Left lung (tissue), 10 donors: ENCODE data around the gene PTDSS2. TPM values are rescaled to one million over a fixed set of nuclear protein-coding genes. Genes with fewer than 3 reads are reported as not detected.

Experiments used
- ATAC-seq: fragments of 200-7000 bp; cut with Tn5 transposase; one replicate; pipeline ENCODE4 v1.9.1; 2020; ENCODE audit warnings: moderate library complexity
- DNase-seq, 4 donors: peaks; one replicate each; pipeline ENCODE4 v3.0.0-alpha.2; 2013 to 2020
- H3K27ac ChIP-seq, 2 donors: fragments of 200-600 bp; sonication (generic) in 1 of 2; one replicate each; pipeline versions ENCODE4 v1.5.0 to v1.8.0; 2020 to 2021
- H3K27me3 ChIP-seq, 2 donors: fragments of 200-600 bp; sonication (generic) in 1 of 2; one replicate each; pipeline versions ENCODE4 v1.5.0 to v1.8.0; 2020 to 2021
- H3K36me3 ChIP-seq, 2 donors: fragments of 200-600 bp; sonication (generic) in 1 of 2; one replicate each; pipeline versions ENCODE4 v1.5.0 to v1.8.0; 2020 to 2021
- H3K4me1 ChIP-seq, 2 donors: fragments of 200-600 bp; one replicate each; pipeline ENCODE4 v1.8.0; 2021
- H3K4me3 ChIP-seq, 2 donors: fragments of 200-600 bp; sonication (generic) in 1 of 2; one replicate each; pipeline versions ENCODE4 v1.5.0 to v1.8.0; 2020 to 2021; ENCODE audit warnings: mild to moderate bottlenecking in 1 of 2
- H3K9me3 ChIP-seq, 2 donors: fragments of 200-600 bp; sonication (generic) in 1 of 2; one replicate each; pipeline versions ENCODE4 v1.5.0 to v1.8.0; 2020 to 2021
- intact Hi-C, 2 donors: fragments of 100-400 bp; cut with DNase I; formaldehyde crosslinking; loops; one replicate each; pipeline versions ENCODE4 v1.11.2 to v1.14.2; 2022
- polyA plus RNA-seq, 6 donors: library from polyadenylated mRNA; unstranded; fragments of 120-200 nt; gene quantifications; one replicate each; pipeline ENCODE4 v1.2.1, GENCODE V29; 2013; ENCODE audit not compliant: insufficient read length in 6 of 6
- total RNA-seq, 2 donors: library from RNA; stranded (reverse); fragmentation: NEBNext Ultra II Directional; extraction: Animal tissue kit (Norgen Biotek cat#: 25700); gene quantifications; one replicate each; pipeline ENCODE4 v1.2.1, GENCODE V29; 2021
- TF ChIP-seq, protein P1 (sequence below), 2 donors: fragments of 200-600 bp; sonication (generic) in 1 of 2; IDR thresholded peaks; one replicate each; pipeline versions ENCODE4 v1.5.0 to v1.8.0; 2021; ENCODE audit warnings: antibody characterized with exemption in 2 of 2
- donor health status: DM: no; HTN: yes; CAD: no.
- donor health status: DM: no; HTN: no; CAD: no.

The PTDSS2 gene
- total and polyA plus RNA-seq, 8 donors, result 21.5 to 30.3 (median 25.7) TPM

DNA sequence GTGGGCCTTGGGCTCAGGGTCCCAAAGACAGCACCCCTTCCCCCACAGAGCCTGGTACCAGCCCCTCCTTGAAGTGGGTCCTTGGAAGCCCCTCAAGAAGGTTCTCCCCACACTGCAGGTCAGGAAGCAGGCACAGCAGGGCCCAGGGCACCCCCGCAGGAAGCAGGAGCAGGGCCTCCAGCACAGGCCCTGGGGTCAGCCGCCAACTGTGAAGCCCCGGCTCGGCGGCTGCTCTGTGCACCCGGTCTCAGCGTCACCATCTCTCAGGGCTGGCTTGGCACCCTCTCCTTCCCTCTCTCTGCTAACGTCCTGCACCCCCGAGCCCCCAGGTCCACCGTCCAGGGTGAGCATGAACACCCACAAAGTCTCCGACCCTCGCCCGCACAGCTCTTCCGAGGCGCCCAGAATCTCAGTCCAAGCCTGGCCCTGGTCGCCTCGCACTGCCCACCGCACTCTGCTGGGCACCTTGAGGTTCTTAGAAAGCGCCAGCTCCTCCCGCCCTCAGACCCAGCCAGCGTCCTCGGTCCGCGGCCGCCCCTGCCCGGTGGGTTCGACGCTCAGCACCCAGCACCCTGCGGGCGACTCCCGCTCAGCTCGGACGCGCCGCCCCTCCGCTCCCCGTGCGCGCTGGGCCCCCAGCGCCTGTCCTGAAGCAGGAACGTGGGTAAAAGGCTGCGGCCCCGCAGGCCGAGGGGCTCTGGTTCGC, 33.9 kb upstream of the PTDSS2 start:
- Histone ChIP-seq H3K9me3 (no peaks in the 10 kb centered on the region), H3K4me1 (peaks cover 12 to 41% of the 10 kb centered on the region in 2 donors), H3K4me3 (peak overlapping the region; percentile 56 to 66), H3K27ac (peak overlapping the region; percentile 83), H3K36me3 (no peaks in the 10 kb centered on the region), H3K27me3 (peaks cover 0 to 34% of the 10 kb centered on the region in 2 donors)
- intact Hi-C loops, result no loop called here
- TF ChIP-seq, protein P1, sequence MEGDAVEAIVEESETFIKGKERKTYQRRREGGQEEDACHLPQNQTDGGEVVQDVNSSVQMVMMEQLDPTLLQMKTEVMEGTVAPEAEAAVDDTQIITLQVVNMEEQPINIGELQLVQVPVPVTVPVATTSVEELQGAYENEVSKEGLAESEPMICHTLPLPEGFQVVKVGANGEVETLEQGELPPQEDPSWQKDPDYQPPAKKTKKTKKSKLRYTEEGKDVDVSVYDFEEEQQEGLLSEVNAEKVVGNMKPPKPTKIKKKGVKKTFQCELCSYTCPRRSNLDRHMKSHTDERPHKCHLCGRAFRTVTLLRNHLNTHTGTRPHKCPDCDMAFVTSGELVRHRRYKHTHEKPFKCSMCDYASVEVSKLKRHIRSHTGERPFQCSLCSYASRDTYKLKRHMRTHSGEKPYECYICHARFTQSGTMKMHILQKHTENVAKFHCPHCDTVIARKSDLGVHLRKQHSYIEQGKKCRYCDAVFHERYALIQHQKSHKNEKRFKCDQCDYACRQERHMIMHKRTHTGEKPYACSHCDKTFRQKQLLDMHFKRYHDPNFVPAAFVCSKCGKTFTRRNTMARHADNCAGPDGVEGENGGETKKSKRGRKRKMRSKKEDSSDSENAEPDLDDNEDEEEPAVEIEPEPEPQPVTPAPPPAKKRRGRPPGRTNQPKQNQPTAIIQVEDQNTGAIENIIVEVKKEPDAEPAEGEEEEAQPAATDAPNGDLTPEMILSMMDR (IDR thresholded peaks at IDR 0.05), result no peak
- ATAC-seq (peak; percentile 0), DNase-seq (peak in 1 of 4 donors; percentile 78)

DNA sequence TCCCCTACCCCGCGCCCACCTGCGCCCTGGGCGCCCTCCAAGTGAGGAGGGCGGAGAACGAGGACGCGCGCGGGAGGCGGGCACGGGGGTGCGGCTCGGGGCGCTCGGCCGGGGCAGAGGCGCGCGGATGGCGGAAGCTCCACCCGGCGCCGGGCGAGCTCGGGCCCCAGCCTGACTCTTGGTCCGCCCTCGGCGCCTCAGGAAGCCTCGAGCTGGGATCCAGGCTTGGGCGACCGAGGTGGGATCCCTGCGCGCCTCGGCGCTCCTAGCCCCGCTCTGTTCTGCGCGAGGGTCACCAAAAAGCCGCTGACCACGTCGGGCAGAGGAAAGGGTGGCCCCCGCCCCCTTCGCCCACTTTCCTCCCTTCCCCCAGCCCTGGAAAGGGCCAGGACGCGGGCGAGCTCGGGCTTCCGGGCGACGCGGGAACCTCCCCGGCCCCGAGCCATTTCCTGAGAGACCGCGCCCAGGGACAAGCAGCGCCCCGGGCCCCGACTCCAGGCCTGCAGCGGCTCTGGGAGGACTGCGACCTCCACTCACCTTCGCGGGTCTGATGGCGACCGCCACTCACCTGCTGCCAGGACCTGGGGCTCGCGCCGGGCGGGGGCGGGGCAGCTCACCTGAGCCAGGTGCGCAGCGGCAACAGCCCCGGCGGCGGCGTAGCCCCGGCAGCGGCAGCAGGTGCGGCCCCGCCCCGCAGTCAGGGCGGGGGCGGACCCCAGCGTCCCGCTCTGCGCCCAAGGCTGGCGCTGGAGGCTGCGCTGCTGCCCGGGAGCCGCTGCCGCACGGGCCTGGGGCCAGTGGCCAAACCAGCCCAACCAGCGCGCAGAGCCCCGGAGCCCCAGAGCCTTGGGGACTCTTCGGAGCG, 33.1 kb upstream of the PTDSS2 start:
- TF ChIP-seq, protein P1 (IDR thresholded peaks at IDR 0.05), result no peak
- DNase-seq (peak in 2 of 4 donors; percentile 64 to 92), ATAC-seq (peak; percentile 81)
- H3K27ac ChIP-seq, result peak overlapping the region; percentile 83
- H3K36me3 ChIP-seq, result no peaks in the 10 kb centered on the region
- H3K9me3 ChIP-seq, result no peaks in the 10 kb centered on the region
- H3K27me3 ChIP-seq, result peaks cover 0 to 34% of the 10 kb centered on the region in 2 donors
- peaks cover 12 to 41% of the 10 kb centered on the region in 2 donors for H3K4me1 ChIP-seq
- intact Hi-C loops, result no loop called here
- H3K4me3 ChIP-seq, result peak overlapping the region; percentile 56 to 66

DNA sequence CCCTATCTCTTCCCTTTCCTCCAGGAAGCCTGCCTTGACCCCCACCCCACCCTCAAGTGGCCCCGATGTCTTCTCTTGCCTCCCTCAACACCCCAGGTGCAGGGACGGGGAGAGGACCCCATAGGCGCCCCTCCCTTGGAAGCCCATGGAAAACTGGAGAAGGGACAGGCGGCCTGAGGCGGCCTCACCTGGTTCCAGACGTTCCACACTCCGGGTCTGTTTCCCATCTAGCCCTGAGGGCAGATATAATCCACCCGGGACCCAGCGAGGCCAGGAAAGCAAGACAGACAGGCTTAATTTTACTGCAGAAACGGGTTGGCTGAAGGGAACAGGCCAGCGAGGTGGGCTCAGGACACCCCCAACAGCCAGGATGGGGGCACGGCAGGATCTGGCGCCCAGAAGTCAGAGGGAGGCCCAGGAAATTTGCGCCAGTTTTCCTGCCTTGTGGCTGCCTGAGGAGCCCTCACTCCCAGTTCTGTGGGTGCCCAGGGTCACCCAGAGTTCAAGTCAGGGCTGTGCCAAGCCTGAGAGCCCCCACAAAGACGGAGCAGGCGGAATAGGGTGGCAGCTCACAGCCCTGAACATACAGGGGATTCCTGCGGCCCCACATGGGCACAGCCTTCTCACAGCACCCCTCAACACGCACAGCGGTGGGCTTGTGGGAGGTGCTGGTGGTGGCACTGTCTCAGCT, 32.3 kb upstream of the PTDSS2 start:
- TF ChIP-seq, protein P1 (IDR thresholded peaks at IDR 0.05), result no peak
- peak in 1 of 4 donors; percentile 45 for DNase-seq
- H3K27ac ChIP-seq, result peak overlapping the region; percentile 83

DNA sequence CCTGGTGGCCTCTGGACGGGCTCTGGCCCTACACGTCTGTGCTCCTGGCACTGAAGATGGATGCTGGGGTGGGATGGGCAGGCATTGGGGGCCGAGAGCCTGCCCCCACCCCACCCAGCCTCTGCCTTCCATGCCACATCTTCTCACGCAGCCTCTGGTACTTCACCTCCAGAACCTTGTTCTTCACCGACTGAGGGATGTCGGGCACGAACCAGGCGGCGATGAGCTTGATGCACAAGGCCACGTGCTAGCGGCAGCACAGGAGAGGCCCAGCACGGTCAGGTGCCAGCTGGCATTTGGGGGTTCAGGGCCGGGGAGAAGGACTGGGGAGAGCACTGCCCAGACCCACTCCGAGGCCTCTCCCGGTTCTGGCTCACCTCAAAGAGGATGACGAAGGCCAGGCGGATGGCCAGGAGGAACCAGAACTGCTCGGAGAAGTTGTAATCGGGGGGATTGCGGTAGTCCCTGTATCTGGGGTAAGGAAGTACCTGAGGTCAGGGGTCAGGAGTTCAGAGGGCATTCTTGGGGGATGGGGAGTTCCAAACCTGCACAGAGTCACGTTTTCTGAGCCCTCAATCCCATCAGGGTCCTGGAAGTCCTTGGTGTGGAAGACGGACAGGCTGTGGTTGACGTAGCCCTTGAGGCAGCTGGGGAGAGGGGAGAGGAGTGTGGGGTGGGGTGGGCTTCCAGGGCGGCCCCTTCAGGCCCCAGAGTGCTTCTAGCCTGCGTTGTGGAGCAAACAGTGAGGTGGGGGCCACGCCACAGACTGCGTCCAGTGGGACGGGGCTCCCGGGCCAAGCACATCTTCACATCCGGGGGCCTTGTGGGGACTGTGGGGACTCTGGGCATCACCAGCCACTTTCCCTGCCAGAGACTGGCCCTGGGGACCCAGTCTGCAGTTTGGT, 31.5 kb upstream of the PTDSS2 start:
- Histone ChIP-seq H3K4me3 (no peak overlapping the region), H3K27me3 (peaks cover 0 to 34% of the 10 kb centered on the region in 2 donors), H3K9me3 (no peaks in the 10 kb centered on the region), H3K4me1 (peaks cover 5 to 32% of the 10 kb centered on the region in 2 donors), H3K27ac (no peak overlapping the region), H3K36me3 (no peaks in the 10 kb centered on the region)
- DNase-seq (peak in 1 of 4 donors; percentile 64), ATAC-seq (no peak)
- intact Hi-C loops, result no loop called here
- TF ChIP-seq, protein P1 (IDR thresholded peaks at IDR 0.05), result no peak

More for the DNA sequence above, 32.3 kb upstream of the PTDSS2 start:
- H3K27me3 ChIP-seq, result peaks cover 0 to 34% of the 10 kb centered on the region in 2 donors
- ATAC-seq, result no peak
- H3K9me3 ChIP-seq, result no peaks in the 10 kb centered on the region
- H3K4me3 ChIP-seq, result peak overlapping the region; percentile 56 to 66
- intact Hi-C loops, result no loop called here
- H3K4me1 ChIP-seq, result peaks cover 10 to 38% of the 10 kb centered on the region in 2 donors
- H3K36me3 ChIP-seq, result no peaks in the 10 kb centered on the region
